ENCODE data around the gene RERG.

The RERG gene

DNA sequence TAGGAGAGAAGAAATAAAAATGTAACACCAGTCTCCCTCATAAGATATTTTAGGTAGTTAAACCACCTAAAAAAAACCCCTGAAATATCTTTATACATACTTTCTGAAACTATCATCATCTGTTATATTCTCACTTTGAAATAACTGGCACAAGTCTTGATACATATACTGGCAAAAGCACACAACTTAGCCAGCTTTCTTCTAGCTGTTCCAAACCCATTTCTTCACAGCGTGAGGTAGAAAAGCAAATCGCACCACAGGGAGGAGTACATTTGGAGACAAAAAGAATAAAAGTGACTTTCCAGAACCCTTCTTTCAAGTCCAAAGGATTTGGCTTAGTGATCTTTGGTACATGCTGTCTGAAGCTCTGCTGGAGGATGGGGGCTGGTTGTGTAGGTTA is 78.5 kb downstream of the RERG start:
- TF ChIP-seq, protein P1, sequence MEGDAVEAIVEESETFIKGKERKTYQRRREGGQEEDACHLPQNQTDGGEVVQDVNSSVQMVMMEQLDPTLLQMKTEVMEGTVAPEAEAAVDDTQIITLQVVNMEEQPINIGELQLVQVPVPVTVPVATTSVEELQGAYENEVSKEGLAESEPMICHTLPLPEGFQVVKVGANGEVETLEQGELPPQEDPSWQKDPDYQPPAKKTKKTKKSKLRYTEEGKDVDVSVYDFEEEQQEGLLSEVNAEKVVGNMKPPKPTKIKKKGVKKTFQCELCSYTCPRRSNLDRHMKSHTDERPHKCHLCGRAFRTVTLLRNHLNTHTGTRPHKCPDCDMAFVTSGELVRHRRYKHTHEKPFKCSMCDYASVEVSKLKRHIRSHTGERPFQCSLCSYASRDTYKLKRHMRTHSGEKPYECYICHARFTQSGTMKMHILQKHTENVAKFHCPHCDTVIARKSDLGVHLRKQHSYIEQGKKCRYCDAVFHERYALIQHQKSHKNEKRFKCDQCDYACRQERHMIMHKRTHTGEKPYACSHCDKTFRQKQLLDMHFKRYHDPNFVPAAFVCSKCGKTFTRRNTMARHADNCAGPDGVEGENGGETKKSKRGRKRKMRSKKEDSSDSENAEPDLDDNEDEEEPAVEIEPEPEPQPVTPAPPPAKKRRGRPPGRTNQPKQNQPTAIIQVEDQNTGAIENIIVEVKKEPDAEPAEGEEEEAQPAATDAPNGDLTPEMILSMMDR (IDR thresholded peaks at IDR 0.05; ENCODE audit: insufficient read depth, low read depth, low read length, missing control alignments), result no peak
- no peak for DNase-seq (ENCODE audit: low read depth)
- no peak overlapping the region for H3K4me3 ChIP-seq (ENCODE audit: low read depth, low read length)

DNA sequence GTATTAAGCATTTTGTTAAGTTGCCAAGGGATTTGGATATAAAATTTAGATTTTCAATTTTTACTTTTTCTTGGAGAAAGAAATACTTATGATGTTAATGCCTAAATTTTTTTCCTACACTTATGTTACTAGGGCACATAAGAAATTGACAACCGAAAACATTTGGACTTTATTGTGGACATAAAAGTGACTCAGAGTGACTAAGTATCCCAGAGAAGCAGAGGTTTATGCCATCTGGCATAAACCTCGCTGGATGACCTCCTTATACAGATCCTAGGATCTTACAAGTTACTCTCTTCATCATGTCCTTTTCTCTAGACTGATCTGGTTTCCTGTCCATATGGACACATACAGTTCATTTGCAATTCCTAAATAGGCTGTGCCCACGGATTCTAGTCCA is 89.8 kb downstream of the RERG start:
- TF ChIP-seq, protein P1 (IDR thresholded peaks at IDR 0.05; ENCODE audit: insufficient read depth, low read depth, low read length, missing control alignments), result no peak
- no peak overlapping the region for H3K4me3 ChIP-seq (ENCODE audit: low read depth, low read length)
- no peak for DNase-seq (ENCODE audit: low read depth)

DNA sequence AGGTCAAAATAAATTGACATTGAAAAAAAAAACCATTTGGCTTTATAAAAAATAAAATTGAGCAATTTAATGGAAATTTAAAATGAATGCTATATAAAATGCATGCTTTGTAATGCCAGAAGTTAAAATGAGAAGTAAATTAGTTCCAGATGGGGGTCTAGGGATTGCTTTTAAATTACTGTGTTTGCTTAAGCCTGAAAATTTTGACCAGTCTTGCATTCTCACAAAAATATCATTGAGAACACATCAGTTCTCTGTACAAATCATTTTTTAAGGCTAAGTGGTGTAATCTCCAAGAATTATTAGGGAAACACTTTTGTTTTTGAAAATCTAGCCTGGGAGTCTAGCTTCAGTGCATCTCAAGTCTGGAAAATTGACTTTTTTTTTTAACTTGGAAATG is 90.7 kb downstream of the RERG start:
- no peak overlapping the region for H3K4me3 ChIP-seq (ENCODE audit: low read depth, low read length)
- no peak for DNase-seq (ENCODE audit: low read depth)
- TF ChIP-seq, protein P1 (IDR thresholded peaks at IDR 0.05; ENCODE audit: insufficient read depth, low read depth, low read length, missing control alignments), result no peak

DNA sequence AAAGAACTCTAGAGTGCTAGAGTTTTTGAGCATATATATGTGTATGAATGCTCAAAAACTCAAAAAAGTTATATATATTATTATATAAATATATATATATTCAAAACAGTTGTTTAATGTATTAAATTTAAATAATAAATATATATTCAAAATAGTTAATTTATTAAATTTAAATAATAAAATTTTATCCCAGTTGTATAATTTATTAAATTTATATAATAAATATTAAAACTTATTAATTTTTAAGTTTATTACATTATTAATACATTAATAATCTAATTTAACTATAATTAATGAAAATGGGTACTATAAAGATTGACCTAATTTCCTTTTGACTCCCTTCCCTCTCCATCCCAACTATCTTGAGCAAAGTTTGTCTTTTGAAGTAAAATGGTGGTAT is 97.8 kb downstream of the RERG start:
- no peak for DNase-seq (ENCODE audit: low read depth)
- TF ChIP-seq, protein P1 (IDR thresholded peaks at IDR 0.05; ENCODE audit: insufficient read depth, low read depth, low read length, missing control alignments), result no peak
- no peak overlapping the region for H3K4me3 ChIP-seq (ENCODE audit: low read depth, low read length)

DNA sequence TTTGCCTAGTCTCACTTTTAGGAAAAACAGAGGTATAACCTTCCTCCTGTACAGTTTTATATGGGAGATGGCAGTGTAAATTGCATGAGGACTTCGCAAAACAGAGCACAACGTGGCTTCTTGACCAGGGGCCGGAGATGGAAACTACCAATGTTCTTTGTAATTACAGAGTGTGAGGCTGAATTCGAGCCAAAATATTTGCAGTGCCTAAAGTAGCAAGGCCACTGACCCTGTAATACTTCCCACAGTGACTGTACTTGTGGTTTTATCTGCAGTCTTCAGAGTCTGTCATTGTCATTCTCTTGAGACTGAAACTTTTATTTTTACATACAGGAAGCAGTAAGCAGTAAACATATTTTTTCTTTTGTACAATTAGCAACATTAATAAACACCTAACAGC is 98.9 kb downstream of the RERG start:
- no peak overlapping the region for H3K4me3 ChIP-seq (ENCODE audit: low read depth, low read length)
- peak; percentile 37 for DNase-seq (ENCODE audit: low read depth)
- TF ChIP-seq, protein P1 (IDR thresholded peaks at IDR 0.05; ENCODE audit: insufficient read depth, low read depth, low read length, missing control alignments), result no peak

DNA sequence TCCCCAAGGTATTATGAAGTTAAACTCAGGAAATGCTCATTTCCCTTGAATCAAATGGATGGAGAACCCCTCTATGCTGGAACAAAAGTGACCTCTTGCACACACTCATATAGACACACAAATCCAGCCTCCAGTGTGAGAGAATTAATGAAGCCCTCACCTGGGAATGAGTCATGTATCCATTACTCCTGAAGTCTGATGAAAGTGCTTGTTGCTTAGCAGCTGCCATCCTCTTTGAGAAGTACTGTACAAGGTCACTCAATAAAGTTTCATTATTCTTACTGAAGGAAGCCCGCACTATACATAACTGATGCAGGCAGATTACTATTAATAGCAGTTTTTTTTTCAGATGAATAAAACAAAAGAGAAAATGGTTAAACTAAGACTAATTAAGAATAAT is 102.3 kb downstream of the RERG start:
- no peak overlapping the region for H3K4me3 ChIP-seq (ENCODE audit: low read depth, low read length)
- DNase-seq (ENCODE audit: low read depth), result no peak
- TF ChIP-seq, protein P1 (IDR thresholded peaks at IDR 0.05; ENCODE audit: insufficient read depth, low read depth, low read length, missing control alignments), result no peak

DNA sequence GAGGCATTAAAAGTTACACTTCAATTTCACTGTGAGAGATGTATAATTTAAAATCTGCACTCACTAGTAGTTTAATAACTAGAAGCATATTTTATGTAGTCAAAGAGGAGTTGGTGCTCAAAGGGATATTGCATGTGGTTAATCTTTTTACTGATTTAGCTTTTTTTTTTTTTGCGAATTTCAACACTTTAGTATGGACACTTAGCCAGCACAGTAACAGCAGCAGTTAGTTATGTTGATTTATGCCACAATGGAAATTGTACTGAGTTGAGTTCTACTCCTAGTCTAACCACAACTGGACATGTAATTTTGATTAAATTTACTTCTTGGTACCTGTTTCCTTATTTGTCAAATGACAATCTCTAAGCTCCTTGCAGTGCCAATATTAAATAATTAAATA is 104.2 kb downstream of the RERG start:
- H3K4me3 ChIP-seq (ENCODE audit: low read depth, low read length), result no peak overlapping the region

More for the DNA sequence above, 104.2 kb downstream of the RERG start:
- TF ChIP-seq, protein P1 (IDR thresholded peaks at IDR 0.05; ENCODE audit: insufficient read depth, low read depth, low read length, missing control alignments), result no peak
- DNase-seq (ENCODE audit: low read depth), result no peak

All from GM12865 (cell line).